GM19238 (cell line): ENCODE data around the gene NFYA.
A peak's percentile ranks its signal among the peaks of the same experiment; 100 is the strongest.

ENCODE experiments used
- DNase-seq: peaks from one replicate; pipeline ENCODE4 v3.0.0; 2011; ENCODE audit warnings: low spot score; ENCODE audit not compliant: insufficient read length

Gene NFYA

DNA sequence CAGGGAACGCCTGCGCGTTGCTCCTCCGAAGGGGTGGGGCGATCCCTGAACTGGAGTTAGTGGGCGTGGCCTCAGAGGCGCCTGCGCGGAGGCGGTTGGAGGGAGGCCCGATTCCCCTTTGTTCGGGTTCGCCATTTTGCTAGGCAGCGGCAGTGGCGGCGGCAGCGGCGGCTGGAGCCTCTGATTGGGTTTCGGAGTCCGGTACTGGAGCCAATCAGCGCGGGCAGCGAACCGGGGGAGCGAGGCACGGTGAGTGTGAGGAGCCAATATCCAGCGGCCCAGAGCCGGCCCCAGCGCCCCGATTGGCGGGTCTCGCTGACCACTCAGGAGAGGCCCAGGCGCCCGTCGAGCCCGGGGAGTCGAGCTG lies at the start of gene NFYA:
TSS of gene NFYA (plus strand) at position 139 of the 367 bp plus-strand sequence. CDS start 6,116 bp downstream, outside the sequence.
- DNase-seq, result peak; percentile 89

DNA sequence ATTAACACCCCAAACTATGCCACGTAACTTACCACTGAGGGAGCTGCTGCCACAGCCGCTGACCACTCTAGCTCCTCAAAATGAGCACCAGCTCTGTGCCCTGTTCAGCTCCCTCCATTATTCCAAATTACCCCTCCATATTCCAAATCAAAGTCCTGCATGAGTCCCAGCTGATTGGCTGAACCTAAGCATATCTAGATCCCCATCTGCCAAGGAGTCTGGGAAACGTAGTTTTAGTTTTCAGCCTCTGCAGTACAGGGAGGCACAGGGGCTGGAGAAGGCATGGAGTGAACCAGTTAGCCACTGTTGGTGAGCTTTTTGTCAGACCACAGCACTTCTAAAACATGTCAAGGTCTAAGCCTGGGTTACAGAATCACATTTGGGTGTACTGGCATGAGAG lies 49.7 kb upstream of the NFYA start:
- DNase-seq, result no peak

DNA sequence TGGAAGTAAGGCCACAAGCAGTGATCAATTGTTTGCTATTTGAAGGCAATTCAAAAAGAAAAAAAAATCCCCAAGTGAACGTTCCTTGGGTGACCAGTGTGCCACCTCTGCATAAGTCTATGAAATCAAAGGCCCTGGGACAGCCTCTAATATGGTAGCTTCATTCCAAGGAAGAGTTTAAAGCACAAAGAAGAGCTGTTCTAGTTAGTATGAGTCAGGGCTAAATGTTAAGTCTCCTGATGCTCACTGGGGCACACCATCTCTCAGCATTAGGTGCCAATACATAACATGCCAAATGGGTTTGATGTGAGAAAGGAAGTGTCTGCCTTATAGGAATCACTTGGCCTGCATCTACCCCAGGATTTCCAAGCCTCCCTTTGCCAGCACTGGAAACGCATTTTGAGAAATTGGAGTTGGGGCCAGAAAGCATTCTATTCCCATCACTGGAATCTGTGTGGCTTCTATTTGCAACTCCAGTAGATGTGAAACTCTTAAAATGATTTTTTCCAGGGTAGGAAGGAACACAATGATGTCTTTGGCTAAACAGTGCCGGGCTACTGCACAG lies 46.7 kb upstream of the NFYA start:
- DNase-seq, result no peak

DNA sequence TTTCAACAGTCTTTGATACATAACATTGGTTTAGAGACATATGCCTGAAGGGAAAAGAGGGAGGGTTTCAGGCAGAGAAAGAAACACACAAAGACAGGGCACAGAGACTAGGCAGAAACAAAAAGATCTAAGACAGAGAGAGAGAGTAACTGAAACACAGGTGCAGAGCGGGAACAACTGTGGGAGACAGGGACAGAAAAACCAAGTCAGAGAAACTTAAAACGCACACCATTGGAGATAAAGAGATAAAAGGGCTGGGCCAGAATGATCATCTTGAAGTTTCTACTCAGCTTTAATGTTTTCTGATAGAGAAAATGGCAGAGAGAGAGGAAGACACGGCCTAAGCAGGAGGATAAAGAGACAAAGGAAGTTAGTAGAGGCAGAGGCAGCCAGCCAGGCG lies 45.5 kb upstream of the NFYA start:
- no peak for DNase-seq

DNA sequence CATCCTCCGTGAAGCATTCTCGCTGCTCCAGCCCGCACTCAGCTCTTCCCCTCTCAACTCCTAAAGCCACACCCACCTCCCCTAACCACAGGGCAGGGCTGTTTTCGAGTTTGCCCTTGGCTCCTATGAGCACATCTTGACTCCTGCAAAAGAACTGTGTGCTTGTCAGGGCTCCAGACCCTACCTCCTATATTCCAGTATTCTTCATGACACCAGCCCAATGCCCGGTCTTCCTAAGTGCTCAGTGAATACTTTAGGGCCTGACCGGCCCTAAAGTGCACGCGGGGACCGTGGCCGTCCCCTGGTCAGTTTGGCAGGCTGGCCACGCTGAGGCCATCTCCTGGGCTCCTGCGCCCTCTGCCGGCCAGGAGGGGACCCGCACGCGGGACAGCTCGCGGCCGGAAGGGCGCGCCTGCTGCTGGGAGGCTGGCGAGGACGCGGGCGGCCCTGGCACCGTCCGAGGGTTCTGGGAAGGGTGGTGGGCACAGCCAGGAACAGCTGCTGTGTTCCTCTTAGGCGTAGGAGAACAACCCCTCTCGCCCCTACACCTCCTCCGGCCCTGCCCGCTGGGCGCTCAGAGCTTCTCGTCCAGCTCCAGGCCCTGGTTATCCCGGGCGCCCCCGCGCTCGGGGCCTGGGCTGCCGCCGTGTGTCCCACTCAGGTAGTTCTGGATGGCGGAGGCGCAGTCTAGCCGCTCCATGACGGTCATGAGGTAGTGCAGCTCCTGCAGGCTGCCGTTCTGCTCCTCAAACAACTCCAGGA lies 44.8 kb upstream of the NFYA start:
- peak; percentile 85 for DNase-seq

DNA sequence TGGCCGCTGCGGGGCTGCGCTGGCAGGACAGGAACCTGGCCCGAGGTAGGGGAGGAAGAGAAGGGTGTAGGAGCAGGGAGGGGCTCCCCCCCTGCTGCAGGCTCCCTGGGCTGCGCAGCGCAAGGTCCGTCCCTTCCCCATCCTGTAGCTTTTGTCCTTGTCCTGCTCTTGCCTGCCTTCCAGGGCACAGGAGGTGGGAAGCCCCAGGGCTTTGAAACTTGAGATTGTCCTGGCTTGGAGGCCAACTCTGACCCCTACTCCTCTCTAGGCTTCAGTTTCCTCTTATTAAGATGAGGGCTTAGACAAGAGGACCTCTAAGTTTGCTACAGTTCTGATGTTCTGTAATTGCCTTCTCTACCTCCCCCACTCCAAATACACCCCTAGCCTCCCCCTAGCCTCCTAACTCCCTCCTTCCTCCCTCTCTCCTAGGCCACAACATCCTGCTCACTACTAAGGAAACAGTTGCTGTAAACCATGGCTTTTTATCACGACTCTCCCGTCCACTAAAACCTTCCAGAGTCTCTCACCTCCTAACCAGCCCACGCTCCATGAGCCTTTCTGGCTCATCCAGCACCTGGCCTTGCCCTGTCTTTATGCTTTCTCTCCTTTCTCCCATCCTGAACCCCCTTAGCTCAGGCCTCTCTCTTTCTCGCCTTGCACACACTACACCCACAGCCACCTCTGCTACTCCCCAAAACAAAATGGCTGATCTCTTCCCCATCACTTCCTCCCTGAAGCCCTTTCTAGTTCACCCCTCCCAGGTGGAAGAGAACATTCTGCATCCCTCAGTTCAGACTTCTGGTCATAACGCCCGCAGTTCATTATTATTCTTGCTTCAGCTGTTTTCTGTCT lies 44.0 kb upstream of the NFYA start:
- no peak for DNase-seq

DNA sequence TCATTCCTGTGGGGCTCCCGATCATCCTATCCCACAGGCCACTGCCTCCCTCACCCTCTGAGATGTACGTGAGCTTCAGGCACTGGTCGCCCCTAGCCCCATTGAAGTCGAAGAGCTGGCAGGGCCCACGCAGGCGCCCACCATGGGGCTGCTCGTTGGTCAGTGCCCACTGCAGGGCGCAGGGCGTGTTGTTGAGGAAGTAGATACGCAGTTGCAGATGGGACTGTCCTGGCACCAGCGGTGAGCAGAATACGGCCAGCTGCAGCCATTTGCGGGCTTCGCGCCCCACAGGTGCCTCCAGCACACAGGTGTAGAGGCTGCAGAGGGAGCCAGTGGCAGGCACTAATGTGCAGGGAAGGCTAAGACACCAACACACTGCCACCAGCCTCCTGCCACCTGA lies 39.9 kb upstream of the NFYA start:
- no peak for DNase-seq

DNA sequence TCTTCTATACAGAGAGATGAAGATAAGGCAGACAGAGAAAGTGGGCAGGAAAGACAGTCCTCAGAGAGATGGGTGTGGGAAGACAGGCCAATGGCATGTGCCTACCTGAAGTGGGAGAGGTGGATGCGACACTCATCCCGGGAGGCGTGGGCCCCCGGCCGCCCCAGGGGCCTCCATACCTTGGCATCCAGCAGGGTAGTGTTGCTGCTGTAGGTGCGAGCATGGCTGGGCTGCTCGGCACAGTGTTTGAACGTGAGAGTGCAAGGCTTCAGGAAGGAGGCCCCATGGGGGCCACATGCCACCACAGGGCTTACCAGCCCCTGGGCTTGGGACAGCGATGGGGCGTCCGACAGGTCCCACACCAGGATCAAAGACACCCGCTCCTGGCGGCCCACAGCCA lies 39.0 kb upstream of the NFYA start:
- no peak for DNase-seq

DNA sequence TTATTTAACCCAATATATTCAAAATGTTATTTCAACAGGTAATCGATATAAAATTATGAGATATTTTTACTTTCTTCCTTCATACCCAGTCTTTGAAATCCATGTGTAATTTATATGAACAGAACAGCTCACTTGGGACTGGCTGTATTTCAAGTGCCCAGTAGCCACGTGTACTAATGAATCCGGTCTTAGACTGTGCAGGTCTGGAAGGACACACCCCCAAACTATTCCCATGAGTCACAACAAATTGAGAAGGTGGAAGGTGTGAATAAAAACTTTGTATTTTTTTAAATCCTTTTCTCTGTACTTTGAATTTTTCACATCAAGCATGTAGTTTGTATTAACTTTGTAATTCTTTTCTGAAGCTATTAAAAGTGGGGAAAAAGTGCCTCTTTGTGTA lies 36.6 kb upstream of the NFYA start:
- DNase-seq, result no peak

DNA sequence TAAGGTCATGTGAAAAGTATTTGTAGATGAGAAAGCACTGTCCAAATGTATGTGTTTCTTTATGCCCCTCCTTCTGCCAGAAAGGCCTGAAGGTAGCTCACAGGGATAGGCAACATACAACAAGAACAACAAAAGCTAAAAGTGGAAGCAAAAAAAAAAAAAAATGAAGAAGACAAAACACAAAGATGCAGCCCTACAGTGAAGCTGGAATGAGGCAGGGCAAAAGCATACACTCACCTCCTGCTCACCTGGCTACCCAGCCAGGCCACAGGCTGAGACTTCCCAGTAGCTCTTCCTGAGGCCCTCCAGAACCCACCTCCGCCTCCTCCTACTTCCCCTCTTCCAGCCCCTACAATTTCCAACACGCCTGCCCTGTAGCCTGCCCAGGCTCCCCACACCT lies 36.2 kb upstream of the NFYA start:
- DNase-seq, result no peak

DNA sequence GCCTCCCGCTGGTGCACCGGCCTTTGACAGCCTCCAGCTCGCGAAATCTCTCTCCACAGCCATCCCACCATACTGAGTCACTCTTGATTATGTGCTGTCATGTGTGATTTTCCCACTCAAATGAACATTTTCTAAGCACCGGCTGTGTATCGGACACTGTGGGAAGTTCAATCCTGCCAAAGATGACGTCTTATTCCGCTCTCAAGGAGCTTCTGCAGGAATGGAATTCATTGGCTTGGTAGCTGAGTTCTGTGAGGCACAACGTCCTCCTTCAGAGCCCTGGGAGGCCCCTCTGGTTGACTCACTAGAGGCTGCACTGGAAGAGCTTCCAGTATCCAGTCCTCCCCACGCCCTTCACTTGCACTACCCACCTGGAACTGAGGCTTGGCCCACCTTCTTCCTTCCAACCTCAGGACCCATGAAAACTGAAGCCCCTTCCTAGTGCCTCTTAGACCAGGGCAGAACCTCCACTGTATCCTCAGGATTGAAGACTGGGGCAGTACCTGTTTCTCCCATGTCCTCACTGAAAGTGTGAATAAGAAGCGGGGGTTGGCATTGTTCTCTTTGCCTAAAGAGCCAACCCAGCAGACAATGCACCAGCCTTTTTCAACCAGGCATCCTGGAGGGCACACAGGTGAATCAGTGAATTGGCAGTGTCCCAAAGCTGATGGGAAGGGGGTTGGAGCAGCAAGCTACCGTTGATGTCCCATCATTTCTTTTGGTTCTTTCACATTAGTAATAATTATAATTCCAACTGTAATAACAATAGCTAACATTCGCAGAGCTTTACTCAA lies 35.5 kb upstream of the NFYA start:
- no peak for DNase-seq

DNA sequence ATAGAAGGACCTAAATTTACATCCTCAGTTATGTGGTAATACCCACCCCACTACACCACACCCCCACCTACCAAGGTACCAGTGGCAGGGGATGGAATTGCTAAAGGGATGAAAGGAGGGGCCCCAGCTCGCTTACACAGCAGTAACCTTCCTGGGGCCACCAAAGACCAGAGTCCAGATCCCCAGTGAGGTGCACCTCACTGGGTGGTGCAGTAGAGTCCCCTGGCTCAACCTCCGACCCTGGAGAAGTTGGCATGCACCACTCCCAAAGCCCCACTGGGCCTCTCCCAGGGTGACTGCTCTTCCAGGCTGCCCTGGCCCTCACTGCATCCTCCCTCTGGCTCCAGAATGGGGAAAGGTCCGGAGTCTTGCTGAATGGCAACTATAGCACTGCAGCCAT lies 34.6 kb upstream of the NFYA start:
- no peak for DNase-seq

DNA sequence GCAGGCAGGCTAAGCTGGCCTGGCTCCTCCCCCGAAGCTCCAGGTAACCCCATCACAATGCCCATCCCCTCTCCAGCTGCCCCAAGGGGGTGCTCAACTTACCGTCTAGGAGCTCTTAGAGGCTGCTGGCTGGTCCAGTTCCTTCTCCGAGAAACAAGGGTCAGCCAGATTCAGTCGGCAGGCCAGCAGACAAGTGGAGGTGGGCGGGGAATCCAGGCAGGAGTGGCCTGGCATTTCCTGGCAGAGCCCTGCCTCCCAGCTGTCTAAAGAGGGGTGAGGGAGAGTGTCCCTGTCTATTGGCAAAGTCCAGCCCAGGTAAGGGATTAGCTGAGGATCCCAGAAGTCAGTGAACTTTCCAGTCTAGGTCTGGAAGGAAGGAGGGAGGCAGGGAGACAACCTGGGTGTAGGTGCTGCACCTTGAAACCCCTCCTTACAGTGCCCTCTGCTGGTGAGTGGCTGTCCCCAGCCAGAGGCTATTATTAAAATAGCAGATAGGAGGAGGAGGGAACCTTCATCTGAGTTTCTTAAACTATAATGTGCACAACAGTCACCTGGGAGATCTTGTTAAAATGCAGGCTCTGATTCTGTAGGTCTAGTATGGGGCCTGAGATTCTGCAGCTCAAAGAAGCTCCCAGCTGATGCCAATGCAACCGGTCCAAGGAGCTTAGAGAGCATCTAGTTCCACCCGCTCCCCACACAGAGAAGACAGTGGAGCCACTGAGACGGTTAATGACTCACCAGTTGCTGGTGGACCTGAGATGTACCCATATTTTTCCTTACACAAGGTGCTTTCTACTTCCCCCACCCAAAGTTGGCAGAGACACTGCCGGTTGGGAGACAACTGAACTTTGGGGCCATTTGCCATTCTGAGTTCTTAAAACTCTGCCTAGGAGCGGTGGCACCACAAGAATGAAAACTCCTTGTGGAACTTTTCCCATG lies 33.4 kb upstream of the NFYA start, which contains the start of gene UNC5CL:
TSS of gene UNC5CL (minus strand) at position 162 of the 939 bp plus-strand sequence. CDS start 4,147 bp downstream, outside the sequence.
- DNase-seq, result peak; percentile 63

DNA sequence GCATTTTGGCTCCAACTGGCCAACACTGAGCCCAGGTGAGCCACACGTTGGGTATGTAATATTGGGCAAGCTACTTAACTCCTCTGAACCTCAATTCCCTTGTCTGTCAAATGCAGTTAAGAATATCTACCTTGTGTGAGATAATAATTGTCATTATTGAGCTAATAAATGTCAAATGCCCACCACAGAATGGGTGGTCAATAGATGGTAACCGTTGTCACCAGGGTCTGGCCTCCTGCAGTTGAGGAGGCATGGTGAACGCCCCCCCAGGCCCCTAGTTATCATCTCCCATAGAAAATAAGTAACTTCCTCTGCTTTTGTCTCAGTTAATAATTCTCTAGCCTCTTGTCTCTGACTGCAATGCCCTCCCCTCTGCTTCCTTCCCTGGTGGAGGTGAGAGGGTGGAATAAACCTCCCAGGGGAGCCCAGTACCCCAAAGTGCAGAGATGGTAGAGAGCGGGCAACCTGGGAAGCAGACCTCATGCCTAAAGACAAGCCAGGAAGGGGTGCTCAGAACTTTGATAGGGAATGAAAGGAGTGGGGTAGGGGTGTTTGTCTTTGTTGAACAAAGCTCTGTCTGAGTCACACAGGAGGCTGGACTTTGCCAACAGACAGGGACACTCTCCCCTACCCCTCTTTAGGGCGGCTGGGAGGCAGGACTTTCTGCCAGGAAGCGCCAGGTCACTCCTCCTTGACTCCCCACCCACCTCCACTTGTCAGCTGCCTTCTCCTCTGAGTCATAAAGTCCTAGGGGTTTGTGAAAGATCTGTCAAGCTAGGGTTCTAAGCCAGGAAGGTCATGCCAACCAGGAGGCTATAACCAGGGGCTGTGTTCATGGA lies 32.5 kb upstream of the NFYA start:
- no peak for DNase-seq

DNA sequence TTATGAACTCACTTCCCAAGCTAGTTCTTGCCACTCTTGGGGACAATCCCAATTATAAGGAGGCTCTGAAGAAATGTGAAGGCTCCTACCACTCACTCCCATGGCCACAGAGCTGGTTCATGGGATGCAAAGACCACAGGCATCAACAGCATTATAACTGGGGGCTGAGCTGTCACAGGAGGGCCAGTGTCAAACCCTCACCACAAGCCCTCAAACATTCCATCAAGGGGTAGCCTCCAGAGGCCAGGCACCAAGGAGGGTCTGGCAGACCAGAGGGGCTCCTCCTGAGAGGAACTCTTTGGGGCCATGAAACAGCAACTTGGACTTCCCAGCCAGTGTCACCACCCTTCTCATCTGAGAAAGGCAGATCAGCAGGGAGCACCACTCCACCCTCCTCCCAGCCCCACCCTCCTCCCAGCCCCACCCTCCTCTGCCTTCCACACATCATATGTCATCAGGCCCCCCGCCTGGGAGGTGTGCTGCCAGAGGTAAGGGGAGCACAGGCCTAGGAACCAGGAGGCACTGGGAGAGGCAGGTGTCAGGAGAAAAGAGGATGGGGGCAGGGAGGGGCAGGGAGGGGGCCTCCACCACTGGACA lies 31.7 kb upstream of the NFYA start:
- DNase-seq, result no peak

DNA sequence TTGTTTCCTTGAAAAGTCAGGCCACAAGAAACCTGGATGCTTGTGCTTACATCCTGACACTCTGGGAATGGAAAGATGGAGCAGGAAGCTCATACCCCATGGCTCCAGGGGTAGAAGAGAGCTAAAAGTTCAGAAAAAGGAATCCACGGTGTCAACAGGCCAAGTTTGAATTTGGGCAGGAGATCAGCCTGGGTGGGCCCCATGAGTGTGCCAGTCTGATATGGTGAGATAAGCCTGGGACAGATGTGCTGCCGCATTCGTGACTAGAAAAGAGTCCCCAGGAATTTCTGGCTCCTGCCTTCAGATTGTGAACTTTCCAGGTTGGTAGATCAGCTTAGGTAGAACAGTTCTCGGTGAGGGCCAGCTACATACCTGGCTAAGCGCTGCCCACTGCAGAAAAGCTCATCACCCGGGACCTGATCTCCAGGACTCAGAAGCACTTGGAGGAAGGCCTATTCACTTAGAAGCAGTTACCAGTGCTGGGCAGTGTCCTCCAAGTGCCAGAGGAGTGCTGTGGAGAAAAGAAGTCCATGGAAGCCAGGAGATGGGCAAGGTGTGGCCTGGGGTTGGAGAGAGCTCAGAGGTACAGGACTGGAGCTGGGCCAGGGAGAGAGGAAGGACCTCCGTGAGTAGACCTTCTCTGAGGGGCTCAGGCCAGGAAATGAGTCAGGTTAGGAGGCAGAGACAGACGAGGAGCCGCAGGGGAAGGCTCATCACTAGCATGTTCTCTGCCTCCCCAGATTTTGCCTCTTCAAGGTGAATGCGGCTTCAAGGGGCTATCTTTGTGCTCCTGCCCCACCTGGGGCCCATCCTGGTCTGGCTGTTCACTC lies 30.3 kb upstream of the NFYA start, which contains the start of gene TSPO2:
TSS of gene TSPO2 (plus strand) at position 242 of the 830 bp plus-strand sequence. CDS start at position 761, 519 bp downstream.
- no peak for DNase-seq

DNA sequence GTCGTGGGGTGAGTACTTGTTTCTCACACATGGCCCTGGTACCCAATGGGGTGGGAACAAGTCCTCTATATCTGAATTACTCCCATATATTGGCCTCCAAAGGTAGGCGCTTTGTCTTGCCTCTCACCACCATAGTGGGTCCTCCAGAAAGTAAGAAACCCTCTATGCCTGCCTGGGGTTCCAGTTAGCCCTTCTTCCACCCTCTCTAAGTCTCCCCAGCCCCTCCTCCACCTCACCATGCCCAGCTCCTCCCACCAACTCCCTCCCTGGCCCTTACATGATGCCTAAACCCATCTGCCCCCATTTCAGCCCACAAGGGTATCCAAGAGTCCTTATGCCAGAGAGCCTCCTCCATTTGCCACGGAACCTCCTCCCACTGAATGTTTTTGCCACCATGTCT lies 29.6 kb upstream of the NFYA start:
- no peak for DNase-seq

DNA sequence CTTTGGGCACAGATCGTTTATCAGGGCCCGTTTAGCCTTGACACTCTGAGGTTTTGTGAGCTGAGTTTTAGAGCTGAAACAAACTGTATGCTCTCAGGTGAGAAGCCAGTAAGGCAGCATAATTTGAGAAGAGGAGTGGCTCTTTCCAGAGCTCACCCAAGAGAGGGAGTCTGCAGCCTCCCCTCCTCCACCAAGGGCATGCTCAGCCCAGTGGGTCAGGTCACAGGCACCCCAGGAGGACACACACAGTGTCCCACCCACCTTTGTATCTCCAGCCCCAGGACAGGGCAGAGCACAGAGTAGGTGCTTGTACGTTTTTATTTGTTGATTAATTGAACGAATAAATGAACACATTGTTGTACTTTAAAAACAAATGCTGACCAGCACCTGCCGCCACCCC lies 27.1 kb upstream of the NFYA start:
- no peak for DNase-seq
